Activated naive CD8-positive, alpha-beta T cell treated with anti-CD3 and anti-CD28 coated beads, Interleukin-2, amount 50 U/mL, for 16 hours (primary cell): Measurements from ENCODE around the gene LYRM1.

Experiments
- DNase-seq: peaks from one replicate; pipeline ENCODE4 v3.0.0-alpha.2; 2020; ENCODE audit warnings: low read depth, low spot score

LYRM1 gene

DNA sequence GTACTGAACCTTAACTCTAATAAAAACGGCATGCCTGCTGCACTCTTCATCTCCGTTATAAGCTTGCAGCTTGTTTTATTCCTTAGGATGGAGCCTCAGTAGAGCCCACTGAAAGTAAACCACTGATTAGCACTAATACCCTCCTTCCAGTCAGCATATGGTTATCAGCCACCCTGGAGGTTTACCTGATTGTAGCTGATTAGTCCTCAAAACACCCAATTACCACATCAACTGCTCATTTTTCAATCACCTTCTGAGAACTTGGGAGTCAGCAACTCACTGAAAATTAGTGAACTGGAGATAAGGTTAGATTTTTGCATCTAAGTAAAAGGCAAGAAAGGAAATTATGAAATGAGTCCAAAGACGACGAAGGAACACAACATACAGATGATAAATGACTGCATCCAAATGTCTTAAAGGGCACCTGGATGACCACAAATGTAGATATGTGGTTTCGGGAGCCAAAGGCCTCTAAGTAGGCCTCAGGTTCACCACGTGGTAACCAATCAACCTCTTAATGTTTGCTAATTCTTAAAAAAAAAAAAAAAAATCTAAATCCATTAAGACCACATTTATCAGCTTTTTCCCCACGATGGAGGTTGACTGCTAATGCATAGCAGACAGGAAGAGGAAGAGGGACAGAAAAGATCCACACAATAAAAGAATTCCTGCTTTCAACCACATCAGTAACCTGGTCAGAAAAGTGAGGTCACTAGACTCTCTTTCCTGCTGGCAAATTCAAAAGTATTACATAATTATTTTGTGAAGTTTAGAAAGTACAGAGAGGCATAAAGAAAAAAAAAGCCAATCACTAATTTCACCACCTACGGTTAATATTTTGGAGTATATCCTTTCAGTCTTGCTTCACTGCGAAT is 28.4 kb upstream of the LYRM1 start:
- DNase-seq: no peak

DNA sequence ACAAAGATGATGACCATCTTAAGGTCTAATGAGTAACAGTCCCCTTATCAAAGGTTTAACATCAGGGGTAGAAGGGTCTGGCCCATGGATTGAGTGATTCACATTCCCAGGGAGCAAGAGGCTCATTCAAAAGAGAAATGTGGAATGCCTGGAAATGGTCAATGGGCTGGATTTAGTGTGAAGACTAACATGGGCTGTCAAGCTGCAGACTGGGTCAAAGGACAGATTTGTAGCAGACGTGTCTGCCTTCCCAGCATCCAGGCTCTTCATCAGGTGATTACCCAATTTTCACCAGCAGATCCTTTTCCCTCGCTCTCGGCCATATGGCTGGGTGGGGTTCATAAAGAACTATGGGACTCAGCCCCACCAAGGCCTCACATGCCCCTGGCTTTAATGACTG is 27.2 kb upstream of the LYRM1 start:
- DNase-seq: no peak

GRCh38 chr16:20874088-20874581 is 26.4 kb upstream of the LYRM1 start:
- no peak for DNase-seq

GRCh38 chr16:20875355-20875650 is 25.3 kb upstream of the LYRM1 start:
- no peak for DNase-seq

GRCh38 chr16:20878682-20879147 is 21.9 kb upstream of the LYRM1 start:
- DNase-seq: no peak

DNA sequence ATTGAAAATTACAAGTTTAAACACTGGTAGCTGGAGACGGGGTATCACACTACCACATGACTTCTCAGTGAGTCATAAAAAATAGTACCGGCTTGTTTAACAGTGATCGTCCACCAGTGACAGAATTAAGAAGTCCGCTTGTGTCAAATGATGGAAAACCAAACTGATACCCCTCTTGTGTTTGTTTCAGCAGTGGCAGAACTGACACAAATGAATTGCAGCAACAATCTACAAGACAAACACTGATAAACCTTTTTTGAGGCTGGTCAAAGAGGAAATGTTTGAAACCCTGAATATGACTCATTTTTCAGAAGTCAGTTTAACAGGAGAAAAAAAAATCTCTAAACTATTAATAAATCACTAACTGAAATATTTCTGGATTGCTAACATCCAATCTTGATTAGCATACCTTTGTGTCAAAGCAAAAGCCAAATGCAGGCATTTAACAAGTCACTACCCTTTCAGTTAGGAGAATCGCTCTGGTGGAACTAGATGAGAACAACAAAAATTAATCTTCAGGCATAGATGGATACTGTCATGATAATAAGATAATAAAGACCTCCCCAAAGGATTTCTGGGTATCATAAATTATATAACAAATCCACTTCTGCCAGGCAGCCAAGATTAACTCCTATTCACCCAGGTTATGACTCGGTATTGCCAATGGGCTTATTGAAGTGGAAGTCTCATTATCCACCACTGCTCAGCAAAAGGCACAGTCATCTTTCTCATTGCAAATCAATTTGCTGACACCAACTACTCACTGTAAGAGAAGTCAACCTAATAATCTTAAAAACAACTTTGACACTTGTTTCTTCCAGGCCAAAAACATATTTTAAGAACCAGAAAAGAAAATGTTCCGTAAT is 21.2 kb upstream of the LYRM1 start:
- no peak for DNase-seq

GRCh38 chr16:20880867-20881502 is 19.6 kb upstream of the LYRM1 start:
- DNase-seq: no peak

DNA sequence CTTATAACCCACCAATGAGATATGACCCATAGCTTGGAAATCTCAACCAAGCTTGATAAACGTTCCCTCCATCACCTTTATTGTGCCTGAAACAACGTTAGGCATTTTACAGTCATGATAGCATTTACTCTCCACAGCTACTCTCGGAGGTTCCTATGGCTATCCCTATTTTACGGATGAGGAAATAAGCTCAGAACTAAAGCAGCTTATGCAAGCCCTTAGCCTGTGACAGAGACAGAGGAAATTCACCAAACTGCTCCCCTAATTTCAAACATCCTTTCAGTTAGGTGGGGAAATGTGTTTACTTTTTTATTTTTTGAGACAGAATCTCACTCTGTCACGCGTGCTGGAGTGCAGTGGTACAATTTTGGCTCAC is 19.1 kb upstream of the LYRM1 start:
- DNase-seq: no peak

GRCh38 chr16:20883554-20884239 is 16.9 kb upstream of the LYRM1 start:
- DNase-seq: no peak

GRCh38 chr16:20884240-20884556 is 16.4 kb upstream of the LYRM1 start:
- no peak for DNase-seq

GRCh38 chr16:20886320-20886719 is 14.3 kb upstream of the LYRM1 start:
- DNase-seq: no peak

DNA sequence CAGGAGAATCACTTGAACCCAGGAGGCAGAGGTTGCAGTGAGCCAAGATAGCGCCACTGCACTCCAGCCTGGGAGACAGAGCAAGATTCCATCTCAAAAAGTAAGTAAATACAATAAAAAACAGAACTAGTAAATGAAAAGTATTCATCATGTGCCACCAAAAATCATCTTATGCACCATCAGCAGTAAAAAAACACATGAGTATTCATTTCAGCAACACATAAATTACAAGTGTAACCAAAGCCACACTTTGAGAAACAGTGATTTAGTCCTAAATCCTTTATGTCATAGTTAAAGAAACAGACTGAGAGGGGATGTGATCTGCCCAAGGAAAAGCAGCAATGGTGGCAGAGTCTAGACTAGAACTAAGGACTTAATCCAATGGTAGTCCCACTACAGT is 13.4 kb upstream of the LYRM1 start:
- DNase-seq: no peak

GRCh38 chr16:20889625-20890275 is 10.8 kb upstream of the LYRM1 start:
- no peak for DNase-seq

- no peak for DNase-seq
Observed at GRCh38 chr16:20894388-20894787, 6.2 kb upstream of the LYRM1 start.

- no peak for DNase-seq
Observed at GRCh38 chr16:20897253-20897897, 3.2 kb upstream of the LYRM1 start.

GRCh38 chr16:20897922-20898321 is 2.6 kb upstream of the LYRM1 start:
- no peak for DNase-seq

DNA sequence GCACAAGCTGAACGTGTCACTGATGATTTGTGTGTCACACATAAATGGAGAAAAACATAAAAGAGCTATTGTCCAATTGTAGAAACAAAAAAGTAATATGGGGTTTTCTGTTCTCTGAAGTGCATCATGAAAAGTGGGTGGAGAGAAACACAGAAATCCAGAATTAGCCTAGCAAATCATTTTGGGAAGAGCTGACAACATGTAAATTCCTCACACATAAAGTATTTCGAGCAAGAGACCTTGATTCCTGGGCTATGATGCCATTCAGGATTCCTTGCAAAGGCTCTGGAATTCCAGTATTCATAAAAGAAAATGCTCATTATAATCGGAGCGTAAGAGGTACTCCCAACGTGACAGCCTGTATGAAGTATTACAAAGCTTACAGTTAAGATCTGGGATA is 1.5 kb upstream of the LYRM1 start:
- no peak for DNase-seq

- DNase-seq: no peak
Observed at GRCh38 chr16:20899477-20900298, 883 bp upstream of the LYRM1 start.

GRCh38 chr16:20901068-20901435 is 481 bp downstream of the LYRM1 start:
- no peak for DNase-seq
